DOHH2 (cell line): ENCODE data around the gene PLEKHG5.

Experiments used
- H3F3A ChIP-seq: fragments of 200-600 bp; sonication (generic), shearing (Covaris generic); 2 replicates; pipeline ENCODE4 v1.6.0; 2016; ENCODE audit warnings: antibody characterized with exemption, mild to moderate bottlenecking; ENCODE audit not compliant: control insufficient read depth, insufficient read depth
- H3K27ac ChIP-seq: fragments of 200-600 bp; sonication (generic); 2 replicates; pipeline ENCODE4 v1.5.1; 2014; ENCODE audit warnings: low read depth, mild to moderate bottlenecking, low read length, moderate library complexity
- H3K27me3 ChIP-seq: fragments of 200-600 bp; sonication (generic); 2 replicates; pipeline ENCODE4 v1.6.1; 2014; ENCODE audit warnings: mild to moderate bottlenecking, low read length, mixed read lengths; ENCODE audit not compliant: control insufficient read depth
- H3K36me3 ChIP-seq: fragments of 200-600 bp; sonication (generic); 2 replicates; pipeline ENCODE4 v1.6.1; 2014; ENCODE audit warnings: mild to moderate bottlenecking, low read length, moderate library complexity, mixed read lengths; ENCODE audit not compliant: control insufficient read depth
- H3K4me1 ChIP-seq: fragments of 200-600 bp; sonication (generic); 2 replicates; pipeline ENCODE4 v1.6.1; 2014; ENCODE audit warnings: mild to moderate bottlenecking, low read length, mixed read lengths; ENCODE audit not compliant: control insufficient read depth
- H3K4me2 ChIP-seq: fragments of 200-600 bp; sonication (generic); 2 replicates; pipeline ENCODE4 v1.6.0; 2014; ENCODE audit warnings: mild to moderate bottlenecking, low read length, moderate library complexity
- H3K4me3 ChIP-seq: fragments of 200-600 bp; sonication (generic); 2 replicates; pipeline ENCODE4 v1.5.1; 2014; ENCODE audit warnings: mild to moderate bottlenecking, low read length, mixed read lengths
- H3K79me2 ChIP-seq: fragments of 200-600 bp; sonication (generic); 2 replicates; pipeline ENCODE4 v1.6.1; 2014; ENCODE audit warnings: mild to moderate bottlenecking, low read length, mixed read lengths; ENCODE audit not compliant: control insufficient read depth
- H3K9me2 ChIP-seq: fragments of 200-600 bp; sonication (generic); replicated peaks from 2 replicates; pipeline ENCODE4 v1.6.1; 2014; ENCODE audit warnings: mild to moderate bottlenecking, low read length, mixed read lengths; ENCODE audit not compliant: control insufficient read depth
- H3K9me3 ChIP-seq: fragments of 200-600 bp; sonication (generic); 2 replicates; pipeline ENCODE4 v1.6.1; 2014; ENCODE audit warnings: antibody characterized with exemption, low read length, mixed read lengths; ENCODE audit not compliant: control insufficient read depth, insufficient read depth
- H4K20me1 ChIP-seq: fragments of 200-600 bp; sonication (generic); 2 replicates; pipeline ENCODE4 v1.6.0; 2014; ENCODE audit warnings: low read depth, mild to moderate bottlenecking, antibody characterized with exemption, low read length, moderate library complexity; ENCODE audit not compliant: control insufficient read depth, insufficient read depth
- CTCF ChIP-seq: fragments of 200-600 bp; sonication (generic); IDR thresholded peaks from one replicate; pipeline ENCODE4 v1.5.1; 2014; ENCODE audit warnings: antibody characterized with exemption, mild to moderate bottlenecking, low read depth, low read length; ENCODE audit not compliant: poor library complexity, severe bottlenecking
- EZH2phosphoT487 ChIP-seq: fragments of 200-600 bp; sonication (generic); IDR thresholded peaks from 2 replicates; pipeline ENCODE4 v1.6.1; 2017; ENCODE audit warnings: borderline replicate concordance, mild to moderate bottlenecking, antibody characterized with exemption, low read length, moderate library complexity, mixed read lengths

The PLEKHG5 gene

GRCh38 chr1:6467224-6467623 lies 24.2 kb downstream of the PLEKHG5 start:
- H3K36me3 ChIP-seq = no peaks in the 10 kb centered on the region
- no peaks in the 10 kb centered on the region for H3F3A ChIP-seq
- no peak overlapping the region for H3K4me3 ChIP-seq
- no peak overlapping the region for H3K27ac ChIP-seq
- no peak overlapping the region for H3K4me2 ChIP-seq
- H3K9me3 ChIP-seq = no peaks in the 10 kb centered on the region
- H4K20me1 ChIP-seq = no peaks in the 10 kb centered on the region
- H3K27me3 ChIP-seq = no peaks in the 10 kb centered on the region
- no peaks in the 10 kb centered on the region for H3K9me2 ChIP-seq
- no peaks in the 10 kb centered on the region for H3K4me1 ChIP-seq
- TF ChIP-seq EZH2phosphoT487 (no peak), CTCF (no peak)
- no peaks in the 10 kb centered on the region for H3K79me2 ChIP-seq

GRCh38 chr1:6466751-6467150 lies 24.7 kb downstream of the PLEKHG5 start:
- H3K9me3 ChIP-seq = no peaks in the 10 kb centered on the region
- H3K4me1 ChIP-seq = no peaks in the 10 kb centered on the region
- no peak overlapping the region for H3K4me2 ChIP-seq
- no peaks in the 10 kb centered on the region for H3K79me2 ChIP-seq
- TF ChIP-seq EZH2phosphoT487 = no peak
- TF ChIP-seq CTCF = no peak
- no peaks in the 10 kb centered on the region for H3K36me3 ChIP-seq
- no peaks in the 10 kb centered on the region for H3K27me3 ChIP-seq
- H3K4me3 ChIP-seq = no peak overlapping the region
- no peaks in the 10 kb centered on the region for H4K20me1 ChIP-seq
- no peaks in the 10 kb centered on the region for H3F3A ChIP-seq
- H3K27ac ChIP-seq = no peak overlapping the region
- H3K9me2 ChIP-seq = no peaks in the 10 kb centered on the region

GRCh38 chr1:6466023-6466422 lies 25.4 kb downstream of the PLEKHG5 start, which contains the start of gene TNFRSF25:
TSS of gene TNFRSF25 (minus strand) at chr1:6466173. CDS start at chr1:6466107, 66 bp downstream.
- Histone ChIP-seq H3K9me2 (no peaks in the 10 kb centered on the region), H3K4me1 (no peaks in the 10 kb centered on the region), H3K4me3 (no peak within 1 kb of the TSS), H3F3A (no peaks in the 10 kb centered on the region), H3K27me3 (no peaks in the 10 kb centered on the region), H4K20me1 (no peaks in the 10 kb centered on the region), H3K4me2 (no peak within 1 kb of the TSS), H3K36me3 (no peaks in the 10 kb centered on the region), H3K79me2 (no peaks in the 10 kb centered on the region), H3K27ac (no peak within 1 kb of the TSS), H3K9me3 (no peaks in the 10 kb centered on the region)
- TF ChIP-seq EZH2phosphoT487 (no peak), CTCF (no peak)
